HG02763 (cell line): ENCODE measurements around the gene SH3RF1.
"Not testable (repeated sequence)": the region's sequence is repeated elsewhere in the genome, so short reads cannot be mapped to it uniquely, and the experiment has no call there.

Experiments used
- ATAC-seq: cut with Tn5 transposase; IDR thresholded peaks from one replicate; pipeline ENCODE4 v1.9.1; 2021; ENCODE audit warnings: mild to moderate bottlenecking, moderate library complexity; ENCODE audit not compliant: unreplicated experiment

Gene SH3RF1

GRCh38 chr4:169270810-169271691 lies at the start of gene SH3RF1:
Gene SH3RF1 (minus strand): TSS chr4:169270956. CDS start chr4:169269212, 1,744 bp downstream.
- ATAC-seq = peak; percentile 66

GRCh38 chr4:169315530-169316343 lies 45.0 kb upstream of the SH3RF1 start:
- ATAC-seq = no peak

GRCh38 chr4:169314906-169315305 lies 44.1 kb upstream of the SH3RF1 start:
- ATAC-seq = no peak

- ATAC-seq = no peak
These were observed 43.0 kb upstream of the SH3RF1 start for GRCh38 chr4:169313732-169314131.

GRCh38 chr4:169312690-169313422 lies 42.1 kb upstream of the SH3RF1 start:
- no peak for ATAC-seq

GRCh38 chr4:169311643-169312365 lies 41.0 kb upstream of the SH3RF1 start:
- ATAC-seq = no peak

GRCh38 chr4:169309326-169309967 lies 38.7 kb upstream of the SH3RF1 start:
- no peak for ATAC-seq

- ATAC-seq = no peak
These were observed 36.8 kb upstream of the SH3RF1 start for GRCh38 chr4:169307576-169307975.

GRCh38 chr4:169305651-169306050 lies 34.9 kb upstream of the SH3RF1 start:
- no peak for ATAC-seq

- no peak for ATAC-seq
These were observed 34.4 kb upstream of the SH3RF1 start for GRCh38 chr4:169305173-169305572.

GRCh38 chr4:169295822-169296221 lies 25.1 kb upstream of the SH3RF1 start:
- no peak for ATAC-seq

GRCh38 chr4:169293343-169294176 lies 22.8 kb upstream of the SH3RF1 start:
- peak; percentile 90 for ATAC-seq

GRCh38 chr4:169287983-169288382 lies 17.2 kb upstream of the SH3RF1 start:
- not testable (repeated sequence) for ATAC-seq

GRCh38 chr4:169286562-169287301 lies 16.0 kb upstream of the SH3RF1 start:
- ATAC-seq = no peak

GRCh38 chr4:169283114-169283509 lies 12.4 kb upstream of the SH3RF1 start:
- no peak for ATAC-seq

- ATAC-seq = no peak
These were observed 11.8 kb upstream of the SH3RF1 start for GRCh38 chr4:169282429-169283113.

GRCh38 chr4:169279108-169279507 lies 8.4 kb upstream of the SH3RF1 start:
- ATAC-seq = no peak

GRCh38 chr4:169278624-169279023 lies 7.9 kb upstream of the SH3RF1 start:
- ATAC-seq = no peak
